Activated naive CD4-positive, alpha-beta T cell treated with anti-CD3 and anti-CD28 coated beads for 36 hours (primary cell): Measurements from ENCODE around the gene AP2A2. TPM values are rescaled to one million over a fixed set of nuclear protein-coding genes. Genes with fewer than 3 reads are reported as not detected.

Experiments used
- CTCF ChIA-PET: fragments of 350-600 bp; sonication (Branson Sonifier 250); formaldehyde crosslinking; loops from one replicate; lab custom pipeline; 2021; ENCODE audit warnings: antibody characterized with exemption; lab: Charles Lee
- DNase-seq: peaks from one replicate; pipeline ENCODE4 v3.0.0-alpha.2; 2020
- H3K27ac Mint-ChIP-seq: one replicate; pipeline ENCODE4 v1.8.0; 2021; ENCODE audit warnings: mild to moderate bottlenecking, mixed read lengths
- H3K27me3 Mint-ChIP-seq: one replicate; pipeline ENCODE4 v1.8.0; 2021; ENCODE audit warnings: low read depth, mixed read lengths
- H3K36me3 Mint-ChIP-seq: one replicate; pipeline ENCODE4 v1.8.0; 2021; ENCODE audit warnings: low read depth, mixed read lengths
- H3K4me1 Mint-ChIP-seq: one replicate; pipeline ENCODE4 v1.8.0; 2021; ENCODE audit warnings: low read depth, mixed read lengths
- H3K4me3 Mint-ChIP-seq: one replicate; pipeline ENCODE4 v1.8.0; 2021; ENCODE audit warnings: mild to moderate bottlenecking, moderate library complexity, mixed read lengths
- H3K9me3 Mint-ChIP-seq: one replicate; pipeline ENCODE4 v1.8.0; 2021; ENCODE audit warnings: mixed read lengths
- intact Hi-C: fragments of 100-400 bp; cut with micrococcal nuclease; formaldehyde crosslinking; loops from one replicate; pipeline ENCODE4 v1.15.1; 2023
- total RNA-seq, 2 experiments: library from RNA; stranded (reverse); gene quantifications; one replicate each; pipeline ENCODE4 v1.2.3, GENCODE V29; 2021

The AP2A2 gene
- total RNA-seq, 2 experiments from 2014 or later, result 34.6 to 36.6 TPM

DNA sequence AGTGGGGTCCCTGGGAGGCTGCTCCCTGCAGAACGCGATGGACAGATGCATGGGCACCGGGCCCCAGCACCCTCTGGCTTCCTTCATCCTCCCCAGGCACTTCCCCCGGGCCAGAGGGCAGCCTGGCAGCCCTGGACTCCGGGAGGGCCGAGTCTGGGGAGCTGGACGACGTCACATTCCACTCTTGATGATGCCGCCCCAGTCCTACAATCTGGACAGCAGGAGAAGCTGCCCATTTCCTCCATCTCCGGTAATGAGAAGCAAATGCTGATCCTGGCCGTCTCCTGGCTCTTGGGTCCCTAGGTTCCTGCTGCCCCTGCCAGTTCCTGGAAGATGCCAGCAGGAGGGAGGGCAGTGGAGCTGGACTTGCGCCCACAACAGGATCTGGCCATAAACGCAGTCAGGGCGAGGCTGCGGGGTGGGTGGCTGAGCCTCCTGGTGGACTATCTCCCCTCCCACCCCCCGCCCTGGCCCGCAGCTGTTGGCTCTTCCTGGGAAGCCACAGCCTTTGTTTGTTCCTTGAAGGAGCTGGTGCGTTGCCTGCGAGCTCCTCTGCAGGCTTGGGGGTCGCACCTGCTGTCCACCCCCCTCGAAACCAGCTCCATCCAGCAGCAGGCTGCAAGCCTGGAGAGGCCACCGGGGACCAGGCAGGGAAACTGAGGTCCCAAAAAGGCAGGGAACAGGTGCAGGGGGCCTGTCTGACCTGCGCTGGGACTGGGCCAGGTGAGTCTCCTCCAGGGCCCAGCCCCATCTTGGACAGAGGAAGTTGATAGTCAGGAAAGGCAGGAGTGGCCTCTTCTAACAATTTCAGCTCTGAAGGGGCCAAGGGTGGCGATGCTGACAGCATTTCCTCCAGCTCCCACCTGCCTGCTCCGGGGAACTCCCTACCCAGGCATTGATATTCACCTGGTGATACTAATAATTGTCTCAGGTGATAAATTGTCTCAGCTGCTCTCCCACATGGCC, 128.8 kb downstream of the AP2A2 start:
- H3K36me3 Mint-ChIP-seq, result no peaks in the 10 kb centered on the region
- CTCF ChIA-PET, result interaction anchor here (1.3 kb wide), 1 partner anchor 206 kb away, joined by 3 read pairs; no protein-coding TSS in a partner anchor
- DNase-seq, result no peak
- peaks cover 2% of the 10 kb centered on the region for H3K4me1 Mint-ChIP-seq
- peaks cover 4% of the 10 kb centered on the region for H3K27me3 Mint-ChIP-seq
- H3K9me3 Mint-ChIP-seq, result no peaks in the 10 kb centered on the region
- no peak overlapping the region for H3K27ac Mint-ChIP-seq
- no peak overlapping the region for H3K4me3 Mint-ChIP-seq
- intact Hi-C loops, result no loop called here

DNA sequence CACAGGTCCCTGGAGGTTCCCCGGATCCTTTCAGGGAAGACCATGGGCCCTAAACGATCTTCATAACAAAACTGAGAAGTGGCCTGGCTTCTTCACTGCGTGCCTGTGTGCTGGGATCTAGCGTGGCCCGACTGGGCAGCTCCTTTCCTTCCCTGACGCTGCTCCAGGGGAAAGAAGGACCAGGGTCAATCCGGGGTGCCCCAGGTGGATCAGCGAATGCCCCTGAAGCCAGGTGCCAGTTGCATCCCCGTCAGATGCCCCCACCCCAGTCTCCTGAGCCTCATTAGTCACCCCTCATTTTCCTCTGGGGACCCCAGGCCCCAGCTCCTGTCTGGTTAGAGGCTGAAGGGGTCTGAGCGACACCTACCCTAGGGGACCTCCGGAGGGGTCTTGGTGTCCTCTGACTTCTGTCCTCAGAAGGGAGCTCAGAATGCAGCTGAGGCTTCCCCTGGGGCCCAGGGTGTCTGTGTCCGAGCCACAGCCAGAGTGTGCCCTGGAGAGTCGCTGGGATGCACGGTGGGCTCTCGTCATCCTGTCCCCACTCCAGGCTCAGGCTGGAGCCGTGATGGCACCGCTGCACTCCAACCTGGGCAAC, 129.5 kb downstream of the AP2A2 start:
- Mint-ChIP-seq H3K4me3 (no peak overlapping the region), H3K36me3 (no peaks in the 10 kb centered on the region), H3K27me3 (peaks cover 4% of the 10 kb centered on the region), H3K4me1 (peaks cover 2% of the 10 kb centered on the region), H3K9me3 (no peaks in the 10 kb centered on the region), H3K27ac (no peak overlapping the region)
- CTCF ChIA-PET, result no interaction called here
- intact Hi-C loops, result no loop called here
- DNase-seq, result no peak

DNA sequence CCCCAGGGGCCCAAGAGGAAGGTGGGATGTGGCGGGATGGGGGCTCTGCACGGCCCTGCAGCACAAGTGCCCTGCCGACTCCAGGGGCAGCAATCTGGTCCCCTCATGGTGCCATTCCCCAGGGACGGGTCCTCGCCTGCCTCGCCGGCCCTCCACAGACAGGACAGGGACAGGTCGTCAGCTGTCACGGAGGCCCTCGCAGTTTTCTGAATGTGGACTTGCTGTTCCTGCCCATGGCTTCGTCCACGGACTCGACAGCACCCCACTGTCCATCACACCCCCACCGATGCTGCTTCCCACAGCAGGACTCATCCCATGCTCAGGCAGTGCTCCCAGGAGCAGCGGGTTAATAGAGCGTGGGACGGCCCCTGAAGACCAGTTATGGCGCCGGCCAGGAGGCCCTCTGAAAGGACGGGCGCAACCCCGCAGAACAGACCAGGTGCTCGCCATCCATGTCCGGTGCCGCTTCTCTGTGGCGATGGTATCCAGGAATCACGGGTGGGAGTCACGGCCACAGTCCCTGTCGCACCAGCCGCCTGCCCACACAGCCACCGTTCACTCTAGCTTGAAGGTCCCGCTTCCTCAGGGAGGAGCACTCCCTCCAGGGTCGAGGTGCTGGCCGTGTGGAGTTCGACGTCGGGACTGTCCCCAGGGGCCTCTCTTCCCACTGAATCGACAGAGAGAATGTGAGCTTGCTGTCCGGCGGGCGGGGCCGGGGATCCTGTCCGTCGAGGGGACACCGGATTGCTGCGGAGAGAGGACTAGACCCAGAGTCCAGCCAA, 130.5 kb downstream of the AP2A2 start:
- Mint-ChIP-seq H3K4me3 (no peak overlapping the region), H3K9me3 (no peaks in the 10 kb centered on the region), H3K36me3 (no peaks in the 10 kb centered on the region), H3K4me1 (no peaks in the 10 kb centered on the region), H3K27ac (no peak overlapping the region), H3K27me3 (peaks cover 1% of the 10 kb centered on the region)
- DNase-seq, result peak; percentile 3
- CTCF ChIA-PET, result no interaction called here
- intact Hi-C loops, result no loop called here

DNA sequence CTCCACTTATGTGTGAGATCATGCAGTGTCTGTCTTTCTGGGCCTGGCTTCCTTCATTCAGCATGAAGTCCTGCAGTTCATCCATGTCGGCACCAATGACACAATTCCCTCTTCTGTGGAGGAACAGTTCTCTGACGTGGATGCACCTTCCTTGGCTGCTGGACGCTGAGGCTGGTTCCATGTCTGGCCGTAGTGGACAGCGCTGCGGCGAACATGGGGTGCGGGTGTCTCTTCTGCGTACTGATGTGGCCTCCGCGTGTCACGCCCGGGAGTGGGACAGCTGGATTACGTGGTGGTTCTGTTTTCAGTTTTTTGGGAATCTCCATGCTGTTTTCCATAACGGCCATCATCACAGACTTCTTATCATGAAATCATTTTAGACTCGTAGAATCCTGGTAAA, 132.1 kb downstream of the AP2A2 start:
- DNase-seq, result no peak
- intact Hi-C loops, result no loop called here
- Mint-ChIP-seq H3K9me3 (peaks cover 4% of the 10 kb centered on the region), H3K4me1 (peaks cover 4% of the 10 kb centered on the region), H3K27ac (no peak overlapping the region), H3K36me3 (no peaks in the 10 kb centered on the region), H3K4me3 (no peak overlapping the region), H3K27me3 (no peaks in the 10 kb centered on the region)
- CTCF ChIA-PET, result no interaction called here

DNA sequence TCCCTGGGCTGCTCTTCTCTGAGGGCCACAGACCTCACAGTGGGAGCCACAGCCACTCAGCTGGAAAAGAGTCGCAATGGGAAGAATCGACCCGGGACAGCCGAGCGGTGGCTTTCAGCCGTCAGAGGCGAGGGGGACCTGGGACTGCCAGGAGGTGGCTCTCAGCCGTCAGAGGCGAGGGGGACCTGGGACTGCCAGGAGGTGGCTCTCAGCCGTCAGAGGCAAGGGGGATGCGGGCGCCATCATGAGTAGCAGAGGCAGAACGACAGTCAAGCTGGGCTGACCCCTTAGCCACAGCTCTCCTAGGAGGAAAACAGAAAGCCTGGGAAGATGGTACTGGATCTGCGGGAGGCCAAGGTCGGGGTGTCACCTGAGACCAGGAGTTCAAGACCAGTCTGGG, 134.1 kb downstream of the AP2A2 start:
- Mint-ChIP-seq H3K9me3 (peaks cover 4% of the 10 kb centered on the region), H3K4me3 (no peak overlapping the region), H3K36me3 (no peaks in the 10 kb centered on the region), H3K27ac (no peak overlapping the region), H3K4me1 (peaks cover 18% of the 10 kb centered on the region), H3K27me3 (no peaks in the 10 kb centered on the region)
- no peak for DNase-seq
- intact Hi-C loops, result no loop called here
- CTCF ChIA-PET, result interaction anchor here (0.6 kb wide), 1 partner anchor 54 kb away, joined by 3 read pairs; no protein-coding TSS in a partner anchor

DNA sequence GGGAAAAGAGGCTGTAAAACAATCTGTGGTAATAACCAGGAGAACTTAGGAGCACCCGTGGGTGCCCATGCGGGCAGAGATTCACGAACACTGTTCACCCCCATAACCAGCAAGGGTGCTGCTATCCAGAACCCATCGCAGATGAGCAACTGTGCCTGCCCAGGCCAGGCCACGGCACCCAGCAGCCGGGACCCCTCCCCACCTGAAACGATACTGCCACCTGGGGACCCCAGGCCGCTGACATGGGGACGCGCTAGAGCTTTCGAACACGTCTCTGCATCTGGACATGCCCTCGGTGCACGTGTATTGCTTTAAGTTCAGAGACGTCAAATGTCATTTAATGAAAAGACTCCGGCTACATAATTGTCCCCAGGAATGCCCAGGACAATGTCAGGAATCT, 134.7 kb downstream of the AP2A2 start:
- H3K27ac Mint-ChIP-seq, result no peak overlapping the region
- H3K36me3 Mint-ChIP-seq, result no peaks in the 10 kb centered on the region
- no peak for DNase-seq
- no peak overlapping the region for H3K4me3 Mint-ChIP-seq
- H3K4me1 Mint-ChIP-seq, result peaks cover 18% of the 10 kb centered on the region
- intact Hi-C loops, result no loop called here
- no peaks in the 10 kb centered on the region for H3K27me3 Mint-ChIP-seq
- CTCF ChIA-PET, result no interaction called here
- peaks cover 4% of the 10 kb centered on the region for H3K9me3 Mint-ChIP-seq

DNA sequence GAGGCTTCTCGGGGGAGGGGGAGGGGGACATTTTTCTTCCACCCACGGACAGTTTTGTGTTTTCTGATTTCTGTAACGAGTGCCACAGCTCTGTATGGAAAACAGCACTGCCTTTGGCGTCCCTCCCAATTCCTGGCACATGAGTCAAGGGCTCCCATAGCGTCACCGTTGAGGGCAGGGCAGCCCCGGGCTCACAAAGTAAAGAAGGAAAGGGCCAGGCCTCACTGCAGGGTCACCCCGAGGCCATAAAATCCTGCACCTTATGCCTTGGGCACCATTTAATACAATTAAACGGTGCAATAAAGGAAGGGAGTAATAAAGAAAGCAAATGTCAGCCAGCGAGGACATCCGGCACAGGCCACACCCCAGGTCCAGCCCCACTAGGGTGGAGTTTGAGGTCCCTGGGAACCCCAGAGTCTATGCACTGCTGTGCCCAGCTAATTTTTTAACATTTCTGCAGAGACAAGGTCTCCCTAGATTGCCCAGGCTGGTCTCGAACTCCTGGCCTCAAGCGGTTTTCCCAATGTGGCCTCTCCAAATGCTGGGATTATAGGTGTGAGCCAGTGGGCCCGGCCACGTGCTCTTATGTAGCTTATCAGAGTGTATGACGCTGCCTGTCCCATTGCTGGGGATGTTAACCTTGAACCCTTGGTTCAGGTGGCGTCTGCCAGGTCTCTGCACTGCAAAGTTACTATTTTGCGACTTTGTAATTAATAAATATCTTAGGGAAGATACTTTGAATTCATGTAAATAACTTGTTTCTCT, 135.4 kb downstream of the AP2A2 start:
- Mint-ChIP-seq H3K36me3 (no peaks in the 10 kb centered on the region), H3K4me3 (no peak overlapping the region), H3K27ac (no peak overlapping the region), H3K9me3 (peaks cover 4% of the 10 kb centered on the region), H3K4me1 (peaks cover 18% of the 10 kb centered on the region), H3K27me3 (no peaks in the 10 kb centered on the region)
- no peak for DNase-seq
- CTCF ChIA-PET, result no interaction called here
- intact Hi-C loops, result no loop called here

Other genes with a start within 250 kb of the AP2A2 start
- gene DEAF1, start 230.6 kb upstream of the AP2A2 start, total RNA-seq, result 10 to 100 TPM; 57.5 to 67.9 TPM
- gene TMEM80, start 230.1 kb upstream of the AP2A2 start, total RNA-seq, result 1 to 10 TPM; 5.6 to 6.0 TPM
- 1 to 10 TPM; 7.1 to 8.1 TPM for gene EPS8L2, start 219.6 kb upstream of the AP2A2 start, total RNA-seq
- 100 to 1,000 TPM; 327 to 360 TPM for gene TALDO1, start 178.4 kb upstream of the AP2A2 start, total RNA-seq
- 10 to 100 TPM; 33.0 to 34.3 TPM for gene GATD1, start 148.4 kb upstream of the AP2A2 start, total RNA-seq
- under 1 TPM in 1 of 2 experiments, not detected in 1; 0.17 TPM for gene CEND1, start 135.8 kb upstream of the AP2A2 start, total RNA-seq
- 10 to 100 TPM; 19.1 to 21.8 TPM for gene SLC25A22, start 127.6 kb upstream of the AP2A2 start, total RNA-seq
- gene PIDD1, start 120.6 kb upstream of the AP2A2 start, total RNA-seq, result 10 to 100 TPM; 43.2 to 45.2 TPM
- gene RPLP2, start 115.9 kb upstream of the AP2A2 start, total RNA-seq, result 1,000 to 10,000 TPM; 3,807 to 3,940 TPM
- gene PNPLA2, start 107.0 kb upstream of the AP2A2 start, total RNA-seq, result 10 to 100 TPM; 15.5 to 22.6 TPM
- under 1 TPM; 0.32 to 0.41 TPM for gene CRACR2B, start 98.0 kb upstream of the AP2A2 start, total RNA-seq
- gene CD151, start 92.9 kb upstream of the AP2A2 start, total RNA-seq, result 10 to 100 TPM; 16.3 to 18.1 TPM
- 10 to 100 TPM; 68.1 to 68.2 TPM for gene POLR2L, start 83.3 kb upstream of the AP2A2 start, total RNA-seq
- gene TSPAN4, start 83.0 kb upstream of the AP2A2 start, total RNA-seq, result 1 to 10 TPM; 5.0 to 6.3 TPM
- 10 to 100 TPM; 51.8 to 56.3 TPM for gene CHID1, start 15.1 kb upstream of the AP2A2 start, total RNA-seq
- gene MUC6, start 110.8 kb downstream of the AP2A2 start, total RNA-seq, result not detected
- not detected for gene MUC2, start 149.0 kb downstream of the AP2A2 start, total RNA-seq
- gene MUC5AC, start 232.1 kb downstream of the AP2A2 start, total RNA-seq, result not detected